Measurements from ENCODE around the gene WDR91.
"Not testable (repeated sequence)": the region's sequence is repeated elsewhere in the genome, so short reads cannot be mapped to it uniquely, and the experiment has no call there.

Gene WDR91

GRCh38 chr7:135211179-135211945 lies at the start of gene WDR91:
TSS of gene WDR91 (minus strand) at chr7:135211526. CDS start at chr7:135211502, 24 bp downstream.
- DNase-seq (ENCODE audit: low read depth, low spot score) = peak; percentile 15

DNA sequence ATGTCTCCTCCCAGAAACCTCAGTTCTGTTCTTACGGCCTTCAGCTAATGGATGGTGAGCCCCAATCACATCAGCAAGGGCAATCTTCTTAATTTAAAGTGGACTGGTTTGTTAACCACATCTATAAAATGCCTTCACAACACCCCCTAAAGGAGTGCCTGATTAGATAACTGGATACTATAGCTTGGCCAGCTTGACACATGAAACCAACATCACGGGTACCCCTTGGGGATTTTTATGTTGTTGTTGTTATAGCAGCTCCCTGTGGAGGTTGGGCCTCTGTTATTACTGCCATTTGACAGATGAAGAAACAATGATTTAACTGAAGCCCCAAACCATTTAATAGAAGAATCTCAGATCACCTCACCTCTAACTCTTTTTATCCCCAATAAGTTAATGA lies 49.1 kb upstream of the WDR91 start:
- DNase-seq (ENCODE audit: low read depth, low spot score) = no peak

DNA sequence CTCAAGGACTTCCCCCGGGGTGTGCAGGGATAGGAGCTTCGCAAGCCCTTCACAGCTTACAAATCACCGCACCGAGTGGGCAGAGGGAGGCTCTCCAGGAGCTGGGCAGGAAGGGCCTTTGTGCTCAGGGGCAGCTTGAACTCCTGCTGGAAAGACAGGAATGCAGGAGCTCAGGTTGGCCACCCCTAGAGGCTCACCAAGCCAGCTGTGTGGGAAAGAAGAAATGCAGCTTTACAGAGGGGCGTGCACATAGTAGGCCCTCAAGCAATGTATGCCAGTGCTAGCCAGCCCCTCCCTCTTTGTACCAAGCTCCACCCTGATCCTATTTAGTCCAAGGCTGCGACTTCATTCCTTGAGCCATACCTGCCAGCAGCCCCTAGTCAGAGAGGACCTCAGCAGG lies 48.4 kb upstream of the WDR91 start:
- no peak for DNase-seq (ENCODE audit: low read depth, low spot score)

GRCh38 chr7:135258585-135258984 lies 47.3 kb upstream of the WDR91 start:
- DNase-seq (ENCODE audit: low read depth, low spot score) = no peak

DNA sequence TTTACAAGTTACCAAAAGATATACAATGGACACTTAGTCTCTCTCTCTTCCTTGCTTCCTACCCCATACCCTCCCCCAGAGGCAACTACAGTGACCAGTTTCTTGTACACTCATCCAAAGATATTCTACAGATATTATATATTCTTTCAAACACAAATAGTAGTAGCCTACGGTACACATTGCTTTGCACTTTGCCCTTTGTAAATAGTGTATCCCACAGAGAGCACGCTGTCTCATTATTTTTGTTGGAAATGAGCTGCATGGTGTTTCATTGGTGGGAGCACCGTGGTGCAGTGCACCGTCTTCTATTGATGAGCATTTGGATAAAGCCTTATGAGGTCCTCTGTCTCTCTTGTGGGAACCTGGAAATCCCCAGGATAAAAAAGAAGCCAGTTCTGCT lies 46.5 kb upstream of the WDR91 start:
- no peak for DNase-seq (ENCODE audit: low read depth, low spot score)

DNA sequence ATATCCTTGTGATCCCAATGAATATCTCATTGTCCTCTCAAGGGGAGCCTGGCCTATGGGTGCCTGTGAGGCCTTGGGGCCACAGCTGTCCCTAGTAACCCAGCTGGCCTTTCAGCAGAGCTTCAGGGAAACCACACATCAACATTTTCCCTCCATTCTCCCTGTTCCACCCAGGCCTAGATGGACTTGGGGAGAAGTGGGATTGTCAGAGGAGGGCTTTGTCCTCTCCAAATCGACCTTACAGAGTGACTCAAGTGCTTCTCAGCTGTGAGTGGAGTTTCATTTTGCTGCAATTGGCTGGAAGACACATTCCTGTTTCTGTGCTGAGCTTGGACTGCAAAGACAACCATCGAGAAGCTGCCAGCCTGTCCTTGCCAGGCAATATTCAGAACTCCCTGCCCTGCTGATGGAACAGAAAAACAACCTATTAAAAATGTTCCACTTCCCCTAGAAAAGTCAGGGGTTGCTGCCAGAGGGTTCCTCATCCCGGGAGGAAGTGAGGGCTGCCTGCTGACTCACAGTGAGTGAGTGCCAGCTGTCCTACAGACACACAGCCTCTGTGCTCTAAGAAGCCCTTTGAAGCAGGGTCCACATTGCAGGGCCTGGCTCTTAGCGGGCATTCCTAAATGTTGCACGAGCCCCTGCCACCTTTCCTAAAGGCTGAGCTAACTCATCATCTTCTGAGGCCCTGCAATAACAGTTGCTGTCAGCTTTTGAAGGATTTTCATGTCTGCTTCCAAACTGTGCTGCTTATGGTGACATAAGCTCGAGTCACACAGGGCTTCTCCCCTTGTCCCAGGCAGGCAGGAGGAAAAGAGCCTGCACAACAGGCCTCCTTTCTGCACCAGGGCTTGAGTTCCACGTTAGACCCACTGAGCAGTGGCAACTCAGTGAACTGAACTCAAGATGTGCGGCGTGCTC lies 42.8 kb upstream of the WDR91 start:
- no peak for DNase-seq (ENCODE audit: low read depth, low spot score)

DNA sequence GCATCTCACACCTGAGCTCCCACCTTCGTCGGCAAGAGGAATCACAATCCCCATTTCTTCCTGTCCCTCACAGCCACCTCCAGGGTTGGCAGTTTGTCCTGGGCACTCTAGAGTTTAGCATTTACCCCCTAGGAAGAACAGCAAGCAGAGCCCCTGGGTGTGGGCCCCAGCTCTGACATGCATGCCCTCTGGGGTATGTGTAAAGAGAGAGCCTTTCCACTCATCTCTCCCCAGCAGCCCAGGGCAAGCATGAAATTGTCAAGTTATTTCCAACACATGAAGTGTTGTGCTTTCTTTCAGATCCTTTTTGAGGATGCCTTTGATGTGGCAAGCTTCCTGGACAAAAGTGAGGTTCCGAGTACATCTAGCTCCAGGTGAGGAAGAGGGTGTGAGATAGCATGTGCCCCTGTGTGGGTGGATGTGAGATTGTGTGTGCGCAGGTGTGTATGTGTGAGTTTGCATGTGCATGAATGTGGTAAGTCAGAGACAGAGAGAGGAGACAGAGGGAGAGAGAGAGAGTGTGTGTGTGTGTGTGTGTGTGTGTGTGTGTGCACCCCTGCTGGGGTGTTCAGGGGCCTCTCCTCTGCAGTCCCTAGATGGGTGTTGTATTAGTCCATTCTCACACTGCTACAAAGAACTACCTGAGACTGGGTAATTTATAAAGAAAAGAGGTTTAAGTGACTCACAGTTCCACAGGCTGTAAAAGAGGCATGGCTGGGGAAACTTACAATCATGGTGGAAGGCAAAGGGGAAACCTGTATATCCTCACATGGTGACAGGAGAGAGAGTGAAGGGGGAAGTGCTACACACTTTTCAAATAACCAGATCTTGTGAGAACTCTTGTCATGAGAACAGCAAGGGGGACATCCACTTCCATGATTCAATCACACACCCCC lies 40.4 kb upstream of the WDR91 start:
- no peak for DNase-seq (ENCODE audit: low read depth, low spot score)

GRCh38 chr7:135248546-135248945 lies 37.2 kb upstream of the WDR91 start:
- no peak for DNase-seq (ENCODE audit: low read depth, low spot score)

DNA sequence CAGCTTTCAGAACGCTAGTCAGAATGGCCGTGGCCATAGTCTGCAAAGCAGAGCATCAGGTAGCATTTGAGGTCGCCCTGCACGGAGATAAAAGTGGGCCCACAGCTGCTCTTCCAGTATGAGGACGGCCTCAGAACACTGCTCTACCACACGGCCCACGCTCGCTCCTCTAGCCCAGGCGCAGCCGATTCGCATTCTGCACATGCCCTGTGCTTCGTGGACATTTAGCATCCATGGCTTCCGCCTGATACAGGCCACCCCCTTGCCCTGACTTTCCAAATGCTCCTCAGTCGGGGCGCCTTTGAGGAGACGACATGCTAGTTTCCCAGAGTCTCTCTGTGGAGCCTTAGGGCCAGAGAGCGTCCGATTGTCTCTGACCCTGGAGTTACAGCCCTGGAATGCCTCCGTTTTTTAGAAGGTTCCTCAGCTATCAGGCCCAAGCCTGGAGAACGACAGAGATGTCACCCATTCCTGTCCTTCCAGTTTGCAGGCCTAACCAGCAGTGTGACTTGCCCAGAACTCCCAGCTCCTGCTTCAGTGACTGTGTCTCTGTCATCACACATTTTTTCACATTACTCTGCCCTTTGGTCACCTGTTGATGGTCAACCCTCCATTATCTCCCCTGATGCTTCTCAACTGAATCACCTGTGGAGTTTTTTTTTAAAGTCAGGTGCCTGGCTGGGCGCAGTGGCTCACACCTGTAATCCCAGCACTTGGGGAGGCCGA lies 36.6 kb upstream of the WDR91 start:
- no peak for DNase-seq (ENCODE audit: low read depth, low spot score)

DNA sequence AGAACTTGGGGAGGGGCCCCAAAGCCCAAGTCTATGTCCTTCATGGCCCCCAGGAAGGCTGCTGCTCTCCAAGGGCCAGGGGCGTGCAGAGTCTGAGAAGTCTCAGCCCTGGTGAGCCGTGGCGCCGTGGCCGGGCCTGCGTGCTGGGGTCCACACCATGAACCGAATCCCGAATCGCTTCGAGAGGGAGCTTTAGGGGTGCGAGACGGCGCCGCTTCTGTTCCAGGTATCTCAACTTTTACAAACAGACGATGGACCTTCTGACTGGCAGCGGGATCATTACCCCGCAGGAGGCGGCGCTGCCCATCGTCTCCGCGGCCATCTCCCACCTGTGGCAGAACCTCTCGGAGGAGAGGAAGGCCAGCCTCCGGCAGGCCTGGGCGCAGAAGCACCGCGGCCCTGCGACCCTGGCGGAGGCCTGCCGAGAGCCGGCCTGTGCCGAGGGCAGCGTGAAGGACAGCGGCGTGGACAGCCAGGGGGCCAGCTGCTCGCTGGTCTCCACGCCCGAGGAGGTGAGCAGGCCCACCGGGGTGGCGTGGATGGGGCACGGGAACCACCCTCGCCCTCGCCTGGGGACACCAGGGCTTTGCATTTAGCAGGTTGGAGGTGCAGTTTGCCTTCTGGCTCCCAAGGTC lies 35.0 kb upstream of the WDR91 start:
- no peak for DNase-seq (ENCODE audit: low read depth, low spot score)

- DNase-seq (ENCODE audit: low read depth, low spot score) = no peak
These were observed 34.2 kb upstream of the WDR91 start for GRCh38 chr7:135245226-135246190.

DNA sequence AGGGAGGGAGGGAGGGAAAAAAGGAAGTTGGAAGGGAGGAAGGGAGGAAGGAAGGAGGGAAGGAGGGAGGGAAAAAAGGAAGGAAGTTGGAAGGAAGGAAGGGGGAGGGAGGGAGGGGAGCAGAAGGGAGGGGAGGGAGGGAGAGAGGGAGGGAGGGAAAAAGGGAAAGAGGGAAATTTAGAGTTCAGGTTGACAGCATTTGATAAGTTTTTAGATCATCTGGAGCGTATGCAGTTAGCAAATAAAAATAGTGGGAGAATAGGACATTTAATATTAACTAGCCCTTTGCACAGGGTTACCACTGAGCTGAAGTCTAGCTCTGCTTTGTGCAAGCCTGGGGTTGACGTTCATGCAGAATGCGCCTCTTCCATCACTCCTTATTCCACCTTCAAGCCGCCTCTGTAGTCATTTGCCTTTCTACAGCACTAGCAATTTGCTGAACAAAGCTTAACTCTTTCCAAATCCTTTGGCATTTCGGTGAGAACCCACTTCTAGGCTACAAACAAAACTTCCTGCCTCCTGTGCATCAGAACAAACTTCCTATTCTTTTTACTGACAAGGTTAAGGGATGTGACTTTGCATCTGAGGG lies 30.9 kb upstream of the WDR91 start:
- no peak for DNase-seq (ENCODE audit: low read depth, low spot score)

DNA sequence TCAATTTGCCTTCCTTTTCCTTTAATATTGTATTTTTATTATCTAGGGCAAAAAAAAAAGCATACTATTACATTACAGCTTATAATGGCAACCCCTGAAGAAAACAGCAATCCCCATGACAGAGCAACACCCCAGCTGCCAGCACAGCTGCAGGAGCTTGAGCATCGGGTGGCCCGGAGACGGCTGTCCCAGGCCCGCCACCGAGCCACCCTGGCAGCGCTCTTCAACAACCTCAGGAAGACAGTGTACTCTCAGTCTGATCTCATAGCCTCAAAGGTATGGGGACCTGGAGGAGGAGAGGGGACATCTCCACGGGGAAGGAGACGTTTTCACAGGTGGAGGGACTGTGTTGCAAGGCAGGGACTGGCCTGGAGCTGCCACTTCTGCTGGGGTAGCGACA lies 29.1 kb upstream of the WDR91 start:
- DNase-seq (ENCODE audit: low read depth, low spot score) = no peak

DNA sequence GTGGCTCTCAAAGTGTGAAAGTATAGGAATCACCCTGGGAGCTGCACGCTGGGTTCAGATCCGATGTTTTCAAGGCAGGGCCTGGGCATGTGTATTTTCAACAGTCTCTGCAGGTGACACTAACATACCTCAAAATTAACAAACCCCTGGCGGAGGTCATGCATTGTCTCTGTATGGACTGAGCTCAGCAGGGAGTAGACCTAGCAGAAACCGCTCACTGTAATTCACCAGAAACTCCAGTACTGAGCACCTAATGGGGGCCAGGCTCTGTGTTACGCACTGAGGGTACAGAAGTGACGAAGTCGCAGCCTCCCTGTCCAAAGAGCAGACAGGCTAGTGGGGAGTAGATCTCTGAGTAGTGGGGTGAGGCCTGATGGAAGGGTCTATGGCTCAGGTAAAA lies 27.9 kb upstream of the WDR91 start:
- no peak for DNase-seq (ENCODE audit: low read depth, low spot score)

GRCh38 chr7:135238112-135238744 lies 26.9 kb upstream of the WDR91 start:
- no peak for DNase-seq (ENCODE audit: low read depth, low spot score)

DNA sequence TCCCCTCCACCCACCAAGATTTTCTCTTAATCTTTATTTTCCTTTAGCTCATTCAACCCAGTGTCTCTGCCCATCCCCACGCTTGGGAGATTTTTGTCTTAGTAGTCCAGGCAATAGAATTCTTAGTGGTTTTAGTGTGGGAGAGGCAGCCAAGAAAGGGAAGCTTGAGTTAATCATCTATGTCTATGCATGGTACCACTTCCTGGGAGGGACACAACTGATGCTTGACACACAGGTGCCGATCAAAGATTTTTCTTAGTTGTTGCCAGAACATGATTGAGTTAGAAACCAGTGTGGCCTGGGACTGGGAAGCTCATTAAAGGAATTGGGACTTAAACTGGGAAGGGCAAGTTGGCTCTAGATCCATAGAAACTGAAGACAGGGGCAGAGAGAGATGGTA lies 25.4 kb upstream of the WDR91 start:
- DNase-seq (ENCODE audit: low read depth, low spot score) = no peak

GRCh38 chr7:135235841-135236240 lies 24.5 kb upstream of the WDR91 start:
- DNase-seq (ENCODE audit: low read depth, low spot score) = no peak

- no peak for DNase-seq (ENCODE audit: low read depth, low spot score)
These were observed 23.4 kb upstream of the WDR91 start for GRCh38 chr7:135234727-135235126.

DNA sequence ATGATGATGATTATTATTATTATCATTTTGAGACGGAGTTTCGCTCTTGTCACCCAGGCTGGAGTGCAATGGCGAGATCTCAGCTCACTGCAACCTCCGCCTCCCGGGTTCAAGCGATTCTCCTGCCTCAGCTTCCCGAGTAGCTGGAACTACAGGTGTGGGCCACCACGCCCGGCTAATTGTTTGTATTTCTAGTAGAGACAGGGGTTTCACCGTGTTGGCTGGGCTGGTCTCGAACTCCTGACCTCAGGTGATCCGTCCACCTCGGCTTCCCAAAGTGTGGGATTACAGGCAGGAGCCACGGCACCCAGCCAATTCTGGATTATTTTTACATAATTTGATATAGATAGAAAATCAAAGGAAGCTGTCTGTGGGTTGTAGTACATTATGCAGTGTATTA lies 22.8 kb upstream of the WDR91 start:
- DNase-seq (ENCODE audit: low read depth, low spot score) = not testable (repeated sequence)
